NCI-H82 (cell line): ENCODE results near the gene KIF17.

ENCODE experiments used
- DNase-seq: peaks from one replicate; lab custom pipeline; 2025; lab: John Stamatoyannopoulos, UW

KIF17 gene

GRCh38 chr1:20625176-20626097, 92.4 kb downstream of the KIF17 start:
- DNase-seq: no peak

GRCh38 chr1:20624709-20625108, 93.1 kb downstream of the KIF17 start:
- no peak for DNase-seq

GRCh38 chr1:20621012-20621411, 96.8 kb downstream of the KIF17 start:
- DNase-seq: no peak

GRCh38 chr1:20619999-20620398, 97.8 kb downstream of the KIF17 start:
- no peak for DNase-seq

- no peak for DNase-seq
These were observed 99.3 kb downstream of the KIF17 start for GRCh38 chr1:20618550-20618949.

GRCh38 chr1:20616847-20617487, 100.8 kb downstream of the KIF17 start:
- no peak for DNase-seq

GRCh38 chr1:20615946-20616846, 101.6 kb downstream of the KIF17 start:
- no peak for DNase-seq

GRCh38 chr1:20614131-20614579, 103.7 kb downstream of the KIF17 start:
- no peak for DNase-seq
